ENCODE results near the gene SUPT7L. TPM values are rescaled to one million over a fixed set of nuclear protein-coding genes. Genes with fewer than 3 reads are reported as not detected.
A peak's percentile ranks its signal among the peaks of the same experiment; 100 is the strongest.
"Not testable (repeated sequence)": the region's sequence is repeated elsewhere in the genome, so short reads cannot be mapped to it uniquely, and the experiment has no call there.

The SUPT7L gene
- total and polyA plus RNA-seq, 4 donors: 9.6 to 14.6 (median 11.5) TPM

- H3K27ac ChIP-seq (ENCODE audit: low read depth in 1 of 2, low read length in 2 of 2): not testable (repeated sequence)
Measured at GRCh38 chr2:27626921-27627320, 36.5 kb downstream of the SUPT7L start.

GRCh38 chr2:27626323-27626722, 37.1 kb downstream of the SUPT7L start:
- 88% methylated on average over 1 of the region's 1 CpG for WGBS

More at GRCh38 chr2:27626921-27627320, 36.5 kb downstream of the SUPT7L start:
- H3K9me3 ChIP-seq (ENCODE audit: control insufficient read depth in 4 of 4, low read length in 3 of 4); H3K9ac ChIP-seq (ENCODE audit: low read depth in 1 of 2, low read length in 2 of 2); H3K27me3 ChIP-seq (ENCODE audit: control insufficient read depth in 4 of 4, insufficient read depth in 4 of 4, low read length in 3 of 4); DNase-seq (ENCODE audit: low spot score); H3K4me3 ChIP-seq (ENCODE audit: low read depth in 1 of 3, low read length in 3 of 3): not testable (repeated sequence)
- TF ChIP-seq SP1 (IDR thresholded peaks at IDR 0.05): peak; percentile 6
- peaks cover 0 to 19% (median 14%) of the 10 kb centered on the region in 4 donors for H3K4me1 ChIP-seq (ENCODE audit: control insufficient read depth in 4 of 4, insufficient read depth in 4 of 4, low read length in 3 of 4)
- peaks cover 5 to 22% (median 13%) of the 10 kb centered on the region in 4 donors for H3K36me3 ChIP-seq (ENCODE audit: control insufficient read depth in 4 of 4, insufficient read depth in 3 of 4, low read depth in 1 of 4, low read length in 3 of 4)
- 74% methylated on average over 3 of the region's 3 CpGs for WGBS

DNA sequence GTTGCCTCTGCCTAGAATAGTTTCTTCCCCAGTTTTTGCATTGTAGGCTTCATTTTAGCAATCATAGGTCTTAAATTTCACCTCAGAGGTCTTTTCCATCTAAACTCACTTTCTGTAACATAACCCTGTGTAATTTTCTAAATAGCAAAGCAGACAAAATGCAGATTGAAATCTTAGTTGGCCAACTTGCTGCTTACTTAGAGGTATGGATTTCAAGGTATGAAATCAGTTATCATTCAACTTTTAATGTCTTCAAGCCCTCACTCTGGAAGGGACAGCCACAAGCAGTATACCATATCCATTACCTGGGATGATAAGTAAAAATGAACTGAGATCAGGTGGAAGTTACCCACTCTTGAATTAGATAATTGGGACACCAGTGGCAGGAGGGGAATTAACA, 38.5 kb downstream of the SUPT7L start:
- no peak overlapping the region for H3K4me3 ChIP-seq (ENCODE audit: low read depth in 1 of 3, low read length in 3 of 3)
- no peak overlapping the region for H3K27ac ChIP-seq (ENCODE audit: low read depth in 1 of 2, low read length in 2 of 2)
- TF ChIP-seq, protein P1, sequence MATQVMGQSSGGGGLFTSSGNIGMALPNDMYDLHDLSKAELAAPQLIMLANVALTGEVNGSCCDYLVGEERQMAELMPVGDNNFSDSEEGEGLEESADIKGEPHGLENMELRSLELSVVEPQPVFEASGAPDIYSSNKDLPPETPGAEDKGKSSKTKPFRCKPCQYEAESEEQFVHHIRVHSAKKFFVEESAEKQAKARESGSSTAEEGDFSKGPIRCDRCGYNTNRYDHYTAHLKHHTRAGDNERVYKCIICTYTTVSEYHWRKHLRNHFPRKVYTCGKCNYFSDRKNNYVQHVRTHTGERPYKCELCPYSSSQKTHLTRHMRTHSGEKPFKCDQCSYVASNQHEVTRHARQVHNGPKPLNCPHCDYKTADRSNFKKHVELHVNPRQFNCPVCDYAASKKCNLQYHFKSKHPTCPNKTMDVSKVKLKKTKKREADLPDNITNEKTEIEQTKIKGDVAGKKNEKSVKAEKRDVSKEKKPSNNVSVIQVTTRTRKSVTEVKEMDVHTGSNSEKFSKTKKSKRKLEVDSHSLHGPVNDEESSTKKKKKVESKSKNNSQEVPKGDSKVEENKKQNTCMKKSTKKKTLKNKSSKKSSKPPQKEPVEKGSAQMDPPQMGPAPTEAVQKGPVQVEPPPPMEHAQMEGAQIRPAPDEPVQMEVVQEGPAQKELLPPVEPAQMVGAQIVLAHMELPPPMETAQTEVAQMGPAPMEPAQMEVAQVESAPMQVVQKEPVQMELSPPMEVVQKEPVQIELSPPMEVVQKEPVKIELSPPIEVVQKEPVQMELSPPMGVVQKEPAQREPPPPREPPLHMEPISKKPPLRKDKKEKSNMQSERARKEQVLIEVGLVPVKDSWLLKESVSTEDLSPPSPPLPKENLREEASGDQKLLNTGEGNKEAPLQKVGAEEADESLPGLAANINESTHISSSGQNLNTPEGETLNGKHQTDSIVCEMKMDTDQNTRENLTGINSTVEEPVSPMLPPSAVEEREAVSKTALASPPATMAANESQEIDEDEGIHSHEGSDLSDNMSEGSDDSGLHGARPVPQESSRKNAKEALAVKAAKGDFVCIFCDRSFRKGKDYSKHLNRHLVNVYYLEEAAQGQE (IDR thresholded peaks at IDR 0.05): no peak
- no peak for TF ChIP-seq RXRA (IDR thresholded peaks at IDR 0.05)
- TF ChIP-seq, protein P2, sequence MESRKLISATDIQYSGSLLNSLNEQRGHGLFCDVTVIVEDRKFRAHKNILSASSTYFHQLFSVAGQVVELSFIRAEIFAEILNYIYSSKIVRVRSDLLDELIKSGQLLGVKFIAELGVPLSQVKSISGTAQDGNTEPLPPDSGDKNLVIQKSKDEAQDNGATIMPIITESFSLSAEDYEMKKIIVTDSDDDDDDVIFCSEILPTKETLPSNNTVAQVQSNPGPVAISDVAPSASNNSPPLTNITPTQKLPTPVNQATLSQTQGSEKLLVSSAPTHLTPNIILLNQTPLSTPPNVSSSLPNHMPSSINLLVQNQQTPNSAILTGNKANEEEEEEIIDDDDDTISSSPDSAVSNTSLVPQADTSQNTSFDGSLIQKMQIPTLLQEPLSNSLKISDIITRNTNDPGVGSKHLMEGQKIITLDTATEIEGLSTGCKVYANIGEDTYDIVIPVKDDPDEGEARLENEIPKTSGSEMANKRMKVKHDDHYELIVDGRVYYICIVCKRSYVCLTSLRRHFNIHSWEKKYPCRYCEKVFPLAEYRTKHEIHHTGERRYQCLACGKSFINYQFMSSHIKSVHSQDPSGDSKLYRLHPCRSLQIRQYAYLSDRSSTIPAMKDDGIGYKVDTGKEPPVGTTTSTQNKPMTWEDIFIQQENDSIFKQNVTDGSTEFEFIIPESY (IDR thresholded peaks at IDR 0.05): no peak
- H3K9me3 ChIP-seq (ENCODE audit: control insufficient read depth in 4 of 4, low read length in 3 of 4): no peaks in the 10 kb centered on the region
- H3K36me3 ChIP-seq (ENCODE audit: control insufficient read depth in 4 of 4, insufficient read depth in 3 of 4, low read depth in 1 of 4, low read length in 3 of 4): peaks cover 3 to 28% (median 16%) of the 10 kb centered on the region in 4 donors
- H3K9ac ChIP-seq (ENCODE audit: low read depth in 1 of 2, low read length in 2 of 2): no peak overlapping the region
- no peaks in the 10 kb centered on the region for H3K27me3 ChIP-seq (ENCODE audit: control insufficient read depth in 4 of 4, insufficient read depth in 4 of 4, low read length in 3 of 4)
- H3K4me1 ChIP-seq (ENCODE audit: control insufficient read depth in 4 of 4, insufficient read depth in 4 of 4, low read length in 3 of 4): peaks cover 0 to 16% (median 13%) of the 10 kb centered on the region in 4 donors
- no peak for DNase-seq (ENCODE audit: low spot score)

More at GRCh38 chr2:27626323-27626722, 37.1 kb downstream of the SUPT7L start:
- DNase-seq (ENCODE audit: low spot score); H3K9ac ChIP-seq (ENCODE audit: low read depth in 1 of 2, low read length in 2 of 2); H3K27ac ChIP-seq (ENCODE audit: low read depth in 1 of 2, low read length in 2 of 2); H3K4me3 ChIP-seq (ENCODE audit: low read depth in 1 of 3, low read length in 3 of 3); H3K9me3 ChIP-seq (ENCODE audit: control insufficient read depth in 4 of 4, low read length in 3 of 4); H3K27me3 ChIP-seq (ENCODE audit: control insufficient read depth in 4 of 4, insufficient read depth in 4 of 4, low read length in 3 of 4): not testable (repeated sequence)
- Histone ChIP-seq H3K4me1 (ENCODE audit: control insufficient read depth in 4 of 4, insufficient read depth in 4 of 4, low read length in 3 of 4) (peaks cover 0 to 19% (median 14%) of the 10 kb centered on the region in 4 donors), H3K36me3 (ENCODE audit: control insufficient read depth in 4 of 4, insufficient read depth in 3 of 4, low read depth in 1 of 4, low read length in 3 of 4) (peaks cover under 1 to 21% (median 13%) of the 10 kb centered on the region in 4 donors)

- H3K27me3 ChIP-seq (ENCODE audit: control insufficient read depth in 4 of 4, insufficient read depth in 4 of 4, low read length in 3 of 4): no peaks in the 10 kb centered on the region
- no peak for DNase-seq (ENCODE audit: low spot score)
- peaks cover 3 to 33% (median 22%) of the 10 kb centered on the region in 4 donors for H3K36me3 ChIP-seq (ENCODE audit: control insufficient read depth in 4 of 4, insufficient read depth in 3 of 4, low read depth in 1 of 4, low read length in 3 of 4)
- 92% methylated on average over 3 of the region's 3 CpGs for WGBS
- no peak overlapping the region for H3K27ac ChIP-seq (ENCODE audit: low read depth in 1 of 2, low read length in 2 of 2)
- H3K9ac ChIP-seq (ENCODE audit: low read depth in 1 of 2, low read length in 2 of 2): no peak overlapping the region
- no peaks in the 10 kb centered on the region for H3K9me3 ChIP-seq (ENCODE audit: control insufficient read depth in 4 of 4, low read length in 3 of 4)
- H3K4me1 ChIP-seq (ENCODE audit: control insufficient read depth in 4 of 4, insufficient read depth in 4 of 4, low read length in 3 of 4): peaks cover 0 to 3% (median 2%) of the 10 kb centered on the region in 4 donors
- H3K4me3 ChIP-seq (ENCODE audit: low read depth in 1 of 3, low read length in 3 of 3): no peak overlapping the region
- no peak for TF ChIP-seq TAF1 (conservative IDR thresholded peaks at IDR 0.05)
- TF ChIP-seq, protein P3, sequence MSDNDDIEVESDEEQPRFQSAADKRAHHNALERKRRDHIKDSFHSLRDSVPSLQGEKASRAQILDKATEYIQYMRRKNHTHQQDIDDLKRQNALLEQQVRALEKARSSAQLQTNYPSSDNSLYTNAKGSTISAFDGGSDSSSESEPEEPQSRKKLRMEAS (IDR thresholded peaks at IDR 0.05): no peak
- TF ChIP-seq YY1 (IDR thresholded peaks at IDR 0.05): no peak
- no peak for TF ChIP-seq ATF3 (IDR thresholded peaks at IDR 0.05)
- no peak for TF ChIP-seq JUND (IDR thresholded peaks at IDR 0.05)
- no peak for TF ChIP-seq HNF4G (IDR thresholded peaks at IDR 0.05)
- no peak for TF ChIP-seq HNF4A (conservative IDR thresholded peaks at IDR 0.05)
- no peak for TF ChIP-seq SP1 (IDR thresholded peaks at IDR 0.05)
- TF ChIP-seq, protein P2 (IDR thresholded peaks at IDR 0.05): no peak
- TF ChIP-seq RXRA (IDR thresholded peaks at IDR 0.05): no peak
- no peak for TF ChIP-seq NR2F2 (IDR thresholded peaks at IDR 0.05)
Measured at GRCh38 chr2:27622921-27623384, 40.5 kb downstream of the SUPT7L start.
